Measurements from ENCODE around the gene LAP3. TPM values are rescaled to one million over a fixed set of nuclear protein-coding genes. Genes with fewer than 3 reads are reported as not detected.

The LAP3 gene
- total RNA-seq, 1 donor from 2014 or later: 50.5 TPM

DNA sequence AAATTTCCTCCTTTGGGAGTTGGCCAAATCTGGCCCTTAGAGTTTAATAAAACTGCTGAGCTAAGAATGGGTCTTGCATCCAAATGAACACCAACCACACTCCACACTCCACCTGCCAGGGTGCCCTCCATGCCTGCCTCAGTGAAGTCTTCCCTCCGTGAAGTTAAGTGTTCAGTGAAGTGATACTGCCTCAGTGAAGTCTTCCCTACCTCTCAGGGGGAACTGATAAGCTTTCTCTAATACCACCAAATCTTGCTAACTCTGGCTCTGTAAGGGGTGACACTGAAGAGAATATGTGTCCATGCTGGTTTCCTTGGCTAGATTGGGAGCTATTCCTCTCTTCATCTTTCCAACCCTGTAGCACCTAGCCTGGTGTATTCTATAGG lies 65.4 kb downstream of the LAP3 start:
- TF ChIP-seq, protein P1, sequence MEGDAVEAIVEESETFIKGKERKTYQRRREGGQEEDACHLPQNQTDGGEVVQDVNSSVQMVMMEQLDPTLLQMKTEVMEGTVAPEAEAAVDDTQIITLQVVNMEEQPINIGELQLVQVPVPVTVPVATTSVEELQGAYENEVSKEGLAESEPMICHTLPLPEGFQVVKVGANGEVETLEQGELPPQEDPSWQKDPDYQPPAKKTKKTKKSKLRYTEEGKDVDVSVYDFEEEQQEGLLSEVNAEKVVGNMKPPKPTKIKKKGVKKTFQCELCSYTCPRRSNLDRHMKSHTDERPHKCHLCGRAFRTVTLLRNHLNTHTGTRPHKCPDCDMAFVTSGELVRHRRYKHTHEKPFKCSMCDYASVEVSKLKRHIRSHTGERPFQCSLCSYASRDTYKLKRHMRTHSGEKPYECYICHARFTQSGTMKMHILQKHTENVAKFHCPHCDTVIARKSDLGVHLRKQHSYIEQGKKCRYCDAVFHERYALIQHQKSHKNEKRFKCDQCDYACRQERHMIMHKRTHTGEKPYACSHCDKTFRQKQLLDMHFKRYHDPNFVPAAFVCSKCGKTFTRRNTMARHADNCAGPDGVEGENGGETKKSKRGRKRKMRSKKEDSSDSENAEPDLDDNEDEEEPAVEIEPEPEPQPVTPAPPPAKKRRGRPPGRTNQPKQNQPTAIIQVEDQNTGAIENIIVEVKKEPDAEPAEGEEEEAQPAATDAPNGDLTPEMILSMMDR (IDR thresholded peaks at IDR 0.05): no peak
- H3K4me1 Mint-ChIP-seq: no peaks in the 10 kb centered on the region
- no peak for DNase-seq
- ATAC-seq (ENCODE audit: low read depth): no peak
- H3K27ac Mint-ChIP-seq: no peak overlapping the region
- H3K4me3 Mint-ChIP-seq: no peak overlapping the region
- intact Hi-C loops (cut with micrococcal nuclease): no loop called here
- H3K9me3 Mint-ChIP-seq: no peaks in the 10 kb centered on the region
- H3K27me3 Mint-ChIP-seq: peaks cover 2% of the 10 kb centered on the region
- CTCF ChIA-PET: no interaction called here
- POLR2A ChIA-PET: no interaction called here
- peaks cover 7% of the 10 kb centered on the region for H3K36me3 Mint-ChIP-seq (ENCODE audit: low read depth)

DNA sequence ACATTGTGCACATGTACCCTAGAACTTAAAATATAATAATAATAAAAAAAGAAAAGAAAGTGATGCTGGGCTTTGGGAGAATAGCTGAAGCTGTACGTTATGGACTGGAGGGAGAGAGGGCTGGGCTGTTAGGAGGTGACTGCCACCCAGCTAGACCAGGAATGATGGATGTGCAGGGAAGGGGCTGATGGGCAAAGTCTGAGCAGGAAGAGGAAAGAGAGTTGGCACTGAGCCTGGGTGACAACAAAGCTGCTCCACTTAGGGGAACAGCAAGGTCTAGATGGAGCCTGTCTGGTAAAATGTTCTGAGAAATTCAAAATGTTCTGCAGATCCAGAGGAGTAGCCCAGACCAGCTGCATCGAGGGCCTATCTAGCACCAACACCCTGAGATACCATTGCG lies 69.7 kb downstream of the LAP3 start:
- CTCF ChIA-PET: no interaction called here
- DNase-seq (no peak), ATAC-seq (ENCODE audit: low read depth) (no peak)
- intact Hi-C loops (cut with micrococcal nuclease): no loop called here
- peaks cover 2% of the 10 kb centered on the region for H3K27me3 Mint-ChIP-seq
- TF ChIP-seq, protein P1 (IDR thresholded peaks at IDR 0.05): no peak
- H3K4me3 Mint-ChIP-seq: no peak overlapping the region
- H3K36me3 Mint-ChIP-seq (ENCODE audit: low read depth): peaks cover 4% of the 10 kb centered on the region
- H3K27ac Mint-ChIP-seq: no peak overlapping the region
- no peaks in the 10 kb centered on the region for H3K9me3 Mint-ChIP-seq
- no peaks in the 10 kb centered on the region for H3K4me1 Mint-ChIP-seq
- POLR2A ChIA-PET: no interaction called here

DNA sequence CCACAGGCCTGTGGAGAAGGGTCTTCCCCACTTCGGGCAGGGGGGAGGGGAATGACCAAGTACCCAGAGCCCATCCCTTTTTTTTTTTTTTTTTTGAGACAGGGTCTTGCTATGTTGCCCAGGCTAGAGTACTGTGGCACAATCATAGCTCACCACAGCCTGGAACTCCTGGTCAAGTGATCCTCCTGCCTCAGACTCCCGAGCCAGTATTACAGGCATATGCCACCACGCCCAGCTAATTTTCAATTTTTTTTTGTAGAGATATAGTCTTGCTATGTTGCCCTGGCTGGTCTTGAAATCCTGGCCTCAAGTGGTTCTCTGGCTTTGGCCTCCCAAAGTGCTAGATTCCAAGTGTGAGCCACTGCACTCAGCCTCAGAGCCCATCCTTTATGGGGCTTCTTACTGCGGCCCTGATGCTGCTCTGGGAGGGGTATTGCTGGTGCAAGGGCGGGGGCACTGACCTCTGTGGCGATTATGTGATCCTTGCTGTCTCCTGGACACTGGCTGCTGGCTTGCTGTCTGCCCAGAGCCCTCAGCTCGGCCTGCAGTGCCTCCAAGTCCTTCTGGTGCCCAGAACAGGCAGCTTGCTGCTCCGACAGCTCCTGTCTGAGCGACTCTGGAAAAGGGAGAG lies 70.3 kb downstream of the LAP3 start:
- no peak overlapping the region for H3K27ac Mint-ChIP-seq
- CTCF ChIA-PET: no interaction called here
- H3K4me3 Mint-ChIP-seq: no peak overlapping the region
- ATAC-seq (ENCODE audit: low read depth) (no peak), DNase-seq (no peak)
- POLR2A ChIA-PET: no interaction called here
- peaks cover 4% of the 10 kb centered on the region for H3K36me3 Mint-ChIP-seq (ENCODE audit: low read depth)
- intact Hi-C loops (cut with micrococcal nuclease): no loop called here
- TF ChIP-seq, protein P1 (IDR thresholded peaks at IDR 0.05): no peak
- H3K4me1 Mint-ChIP-seq: no peaks in the 10 kb centered on the region
- H3K27me3 Mint-ChIP-seq: peaks cover 2% of the 10 kb centered on the region
- H3K9me3 Mint-ChIP-seq: no peaks in the 10 kb centered on the region

DNA sequence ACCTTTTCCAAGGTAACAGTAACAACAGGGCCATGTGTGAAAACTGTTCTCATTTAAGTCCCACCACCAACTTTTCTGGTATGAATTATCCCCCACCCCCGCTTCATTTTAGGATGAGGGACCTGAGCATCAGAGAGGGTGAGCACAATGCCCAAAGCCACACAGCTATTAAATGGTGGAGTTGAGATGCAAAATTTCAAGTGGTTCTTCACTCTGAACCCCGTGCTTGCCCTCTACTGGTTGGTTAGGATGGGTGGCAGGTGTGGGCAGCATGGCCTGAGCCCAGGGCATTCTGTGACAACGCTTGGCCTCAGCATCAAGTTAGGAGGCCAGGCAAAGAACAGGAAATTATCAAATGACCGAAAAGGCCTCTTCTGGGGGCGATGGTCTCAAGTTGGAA lies 70.9 kb downstream of the LAP3 start:
- Mint-ChIP-seq H3K36me3 (ENCODE audit: low read depth) (no peaks in the 10 kb centered on the region), H3K27ac (no peak overlapping the region), H3K4me3 (no peak overlapping the region), H3K27me3 (peaks cover 2% of the 10 kb centered on the region), H3K9me3 (no peaks in the 10 kb centered on the region), H3K4me1 (no peaks in the 10 kb centered on the region)
- intact Hi-C loops (cut with micrococcal nuclease): no loop called here
- ChIA-PET CTCF (no interaction called here), POLR2A (no interaction called here)
- no peak for ATAC-seq (ENCODE audit: low read depth)
- DNase-seq: no peak
- TF ChIP-seq, protein P1 (IDR thresholded peaks at IDR 0.05): no peak

DNA sequence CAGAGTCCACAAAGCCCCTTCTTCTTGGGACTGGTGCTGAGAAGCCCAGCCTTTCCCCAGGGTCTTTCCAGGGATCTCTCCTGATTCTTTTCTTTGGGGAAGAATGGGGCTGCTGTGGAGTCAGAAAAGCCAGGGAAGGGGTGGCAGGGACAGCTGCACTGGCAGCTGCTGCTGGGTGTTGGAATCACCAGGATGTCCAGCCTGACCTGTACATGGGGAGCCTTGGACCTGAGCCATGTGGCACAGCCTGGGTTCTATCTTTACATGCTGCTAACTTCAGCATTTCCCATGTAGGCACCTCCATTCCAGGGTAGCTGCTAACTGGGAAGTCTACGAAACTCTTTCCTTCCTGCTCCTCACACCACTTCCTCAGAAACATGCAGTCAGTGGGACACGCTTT lies 73.4 kb downstream of the LAP3 start:
- TF ChIP-seq, protein P1 (IDR thresholded peaks at IDR 0.05): no peak
- Mint-ChIP-seq H3K27me3 (peaks cover 5% of the 10 kb centered on the region), H3K36me3 (ENCODE audit: low read depth) (no peaks in the 10 kb centered on the region), H3K4me1 (no peaks in the 10 kb centered on the region), H3K4me3 (no peak overlapping the region), H3K9me3 (no peaks in the 10 kb centered on the region), H3K27ac (no peak overlapping the region)
- intact Hi-C loops (cut with micrococcal nuclease): no loop called here
- ChIA-PET POLR2A (interaction anchor here (0.6 kb wide), 1 partner anchor 41 kb away, joined by 3 read pairs; no protein-coding TSS in a partner anchor), CTCF (no interaction called here)
- no peak for ATAC-seq (ENCODE audit: low read depth)
- no peak for DNase-seq

All from activated B cell treated with CpG ODN at 0.5 μM for 24 hours (primary cell).